GM21619 (cell line): ENCODE measurements around the gene MYPOP.

Experiments used
- ATAC-seq: cut with Tn5 transposase; IDR thresholded peaks from one replicate; pipeline ENCODE4 v1.9.1; 2021; ENCODE audit not compliant: unreplicated experiment

Gene MYPOP, protein sequence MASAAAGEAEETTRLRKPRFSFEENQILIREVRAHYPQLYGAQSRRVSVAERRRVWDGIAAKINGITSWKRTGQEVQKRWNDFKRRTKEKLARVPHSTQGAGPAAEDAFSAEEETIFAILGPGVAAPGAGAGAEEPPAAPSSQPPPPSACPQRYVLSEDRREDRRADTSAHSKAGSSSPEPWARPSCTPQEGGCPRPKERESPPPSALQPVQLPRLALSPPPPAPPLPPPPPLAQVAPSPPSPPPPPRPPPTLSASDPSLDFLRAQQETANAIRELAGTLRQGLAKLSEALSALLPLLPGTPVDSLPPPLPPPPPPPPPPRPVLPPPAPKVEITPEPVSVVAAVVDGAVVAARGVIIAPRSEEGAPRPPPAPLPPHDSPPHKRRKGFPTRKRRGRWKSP

GRCh38 chr19:45901912-45902650 is at the start of gene MYPOP:
Gene MYPOP (minus strand): TSS chr19:45902613. CDS start chr19:45901773, 840 bp downstream.
- no peak for ATAC-seq

DNA sequence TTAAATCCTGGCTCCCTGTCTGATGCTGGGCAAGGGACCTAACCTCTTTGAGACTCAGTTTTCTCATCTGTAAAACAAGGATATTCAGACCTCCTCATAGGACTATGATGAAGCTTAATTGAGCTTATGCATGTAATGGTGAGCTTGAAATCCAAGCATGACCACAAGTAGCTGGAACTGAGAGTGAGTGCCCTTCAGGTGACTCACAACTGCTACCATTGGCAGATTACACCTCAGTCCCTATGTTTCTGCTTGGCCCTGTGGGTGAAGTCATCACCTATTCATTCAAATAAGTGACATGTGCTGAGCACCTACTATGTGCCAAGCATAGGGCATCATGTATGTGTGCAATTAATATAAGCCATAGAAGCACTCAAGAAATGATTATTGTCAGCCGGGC is 45.5 kb upstream of the MYPOP start:
- ATAC-seq: no peak

DNA sequence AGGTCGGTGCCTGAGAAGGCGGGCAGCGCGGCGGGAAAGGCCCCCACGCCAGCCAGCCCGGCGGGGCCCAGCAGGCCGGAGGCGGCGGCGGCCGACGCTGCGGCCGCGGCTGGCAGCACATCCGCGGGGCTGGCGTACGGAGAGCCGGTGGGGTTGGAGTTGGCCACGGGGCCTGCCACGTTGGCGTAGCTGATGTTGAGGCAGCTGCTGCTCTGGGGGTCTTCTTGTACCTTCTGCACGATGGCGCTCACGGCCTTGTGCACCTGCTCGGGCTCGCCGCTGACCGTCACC is 38.0 kb upstream of the MYPOP start:
- no peak for ATAC-seq

DNA sequence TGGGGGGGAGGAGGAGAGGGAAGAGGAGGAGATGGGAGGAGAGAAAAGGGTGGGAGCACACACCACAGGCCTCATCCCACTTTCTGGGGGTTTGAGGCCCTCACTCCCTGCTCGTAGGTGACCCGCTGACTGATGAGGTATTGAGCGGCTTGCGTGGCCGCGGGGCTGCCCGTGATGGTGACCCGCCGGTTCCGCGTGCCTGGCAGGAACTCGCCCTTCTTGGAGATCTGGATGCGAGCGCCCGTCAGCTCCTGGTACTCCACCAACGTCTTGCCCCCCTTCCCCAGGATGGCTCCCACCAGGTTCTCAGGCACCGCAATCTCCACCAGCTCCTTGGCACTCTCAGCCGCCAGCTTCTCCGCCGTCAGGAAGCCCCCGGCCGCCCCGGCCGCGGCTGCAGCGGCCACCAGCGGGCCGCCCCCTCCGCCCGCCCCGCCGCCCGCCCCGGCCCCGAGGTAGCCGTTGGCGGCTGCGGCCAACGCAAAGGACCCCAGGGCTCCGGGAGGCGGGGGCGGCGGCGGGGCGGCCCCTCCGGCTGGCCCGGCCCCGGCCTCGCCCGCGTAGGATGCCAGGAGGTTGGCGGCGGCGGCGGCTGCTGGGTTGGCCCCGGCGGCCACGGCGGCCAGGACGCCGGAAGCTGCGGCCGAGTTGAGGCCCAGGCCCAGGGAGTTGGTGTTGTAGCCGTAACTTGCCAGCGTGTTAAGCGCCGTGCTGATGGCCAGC is 37.5 kb upstream of the MYPOP start:
- ATAC-seq: no peak

- ATAC-seq: no peak
These were observed 36.4 kb upstream of the MYPOP start for GRCh38 chr19:45938733-45939319.

- no peak for ATAC-seq
These were observed 32.9 kb upstream of the MYPOP start for GRCh38 chr19:45935267-45935666.

DNA sequence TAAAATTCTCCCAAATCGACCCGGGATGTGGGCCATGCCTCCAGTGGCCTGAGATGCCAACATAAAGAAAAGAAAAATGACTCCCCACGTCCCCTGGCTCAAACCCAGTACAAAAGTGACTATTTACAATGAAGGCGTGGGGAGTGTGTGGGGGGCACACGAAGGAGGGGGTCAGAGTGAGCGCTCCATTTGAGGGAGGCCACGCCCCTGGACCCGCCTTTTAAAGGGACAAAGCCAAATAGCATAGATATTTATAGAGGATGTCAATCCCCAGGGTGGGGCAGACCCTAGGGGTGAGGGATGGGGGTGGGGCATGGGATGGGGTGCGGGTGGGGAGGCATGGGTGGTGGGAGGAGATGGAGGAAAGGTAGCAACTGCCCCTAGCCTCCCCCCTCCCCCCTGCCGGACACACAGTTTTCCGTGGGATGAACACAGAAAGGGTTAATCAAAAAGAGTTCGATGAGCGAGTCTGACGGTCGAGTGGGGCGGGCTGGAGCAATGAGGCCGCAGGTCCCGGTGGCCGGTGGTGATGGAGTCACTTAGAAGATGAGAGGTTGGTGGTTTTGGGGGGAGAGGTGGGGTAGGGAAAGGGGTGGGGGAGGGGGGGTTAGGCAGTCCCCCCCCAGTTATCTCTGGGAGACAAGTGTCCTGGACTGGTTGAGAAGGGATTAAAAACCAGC is 32.3 kb upstream of the MYPOP start:
- no peak for ATAC-seq

DNA sequence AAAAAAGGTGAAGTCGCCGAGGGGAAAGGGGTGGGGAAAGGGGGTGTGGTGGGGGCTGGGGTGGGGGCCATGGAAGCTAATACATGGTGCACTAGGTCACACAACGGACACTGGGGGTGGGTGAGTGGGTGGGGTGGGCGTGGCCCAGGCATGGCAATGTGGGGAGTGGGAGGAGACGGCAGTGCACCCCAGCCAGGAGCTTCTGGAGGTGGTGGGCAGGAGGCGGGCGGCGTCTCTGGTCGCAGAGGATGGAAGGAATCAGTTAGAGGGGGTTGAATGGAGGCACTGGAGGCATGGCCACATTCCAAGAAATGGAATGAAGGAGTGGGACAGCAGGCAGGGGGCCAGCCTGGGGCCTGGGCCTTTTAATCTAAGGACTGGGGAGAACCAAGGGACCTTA is 31.3 kb upstream of the MYPOP start:
- no peak for ATAC-seq

GRCh38 chr19:45931055-45931454 is 28.6 kb upstream of the MYPOP start:
- no peak for ATAC-seq

DNA sequence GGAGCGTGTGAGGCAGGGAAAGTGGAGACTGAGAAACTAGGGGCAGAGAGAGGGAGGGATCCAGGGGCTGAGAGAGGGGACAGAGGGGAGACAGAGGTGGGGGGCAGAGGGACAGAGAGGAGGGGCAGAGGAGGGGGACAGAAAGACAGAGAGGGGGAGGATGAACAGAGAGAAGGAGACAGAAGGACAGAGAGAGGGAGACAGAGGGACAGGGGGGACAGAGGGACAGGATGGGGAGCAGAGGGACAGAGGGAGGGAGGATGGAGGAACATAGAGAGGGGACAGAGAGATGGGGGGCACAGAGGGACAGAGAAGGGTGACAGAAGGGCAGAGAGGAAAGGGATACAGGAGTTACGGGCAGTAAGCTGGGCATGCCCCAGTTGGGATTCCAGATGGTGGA is 26.8 kb upstream of the MYPOP start:
- no peak for ATAC-seq

DNA sequence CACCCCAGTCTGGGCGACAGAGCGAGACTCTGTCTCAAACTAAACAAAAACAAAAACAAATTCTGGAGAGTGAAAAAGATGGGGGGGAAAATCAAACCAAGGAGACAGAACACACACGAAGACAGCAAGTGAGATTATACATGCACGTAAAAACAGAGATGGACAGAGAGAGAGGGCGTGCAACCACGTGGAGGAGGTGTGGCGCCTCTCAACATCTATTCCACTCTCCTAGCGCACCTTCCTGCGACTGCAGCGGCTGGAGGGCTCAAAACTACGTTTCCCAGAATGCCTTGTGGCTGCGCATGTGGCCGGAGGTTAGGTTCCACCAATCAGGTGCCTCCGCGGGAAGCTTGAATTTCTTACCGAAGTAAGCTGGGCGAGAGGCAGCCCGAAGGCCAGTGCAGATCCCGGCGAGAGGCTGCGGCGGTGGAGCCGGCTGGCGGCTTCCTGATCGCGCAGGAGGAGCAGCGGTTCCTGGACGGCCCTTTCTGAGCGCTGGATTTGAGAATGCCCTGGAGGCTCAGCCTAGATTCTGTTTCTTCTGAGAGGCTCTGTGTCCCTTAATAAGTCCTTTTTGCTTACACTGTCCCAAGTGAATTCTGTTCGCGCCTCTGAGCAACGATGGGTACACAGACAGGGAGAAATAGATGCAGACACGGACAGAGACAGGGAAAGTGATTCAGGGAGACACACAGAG is 25.3 kb upstream of the MYPOP start:
- ATAC-seq: peak; percentile 82

GRCh38 chr19:45924891-45925447 is 22.6 kb upstream of the MYPOP start:
- no peak for ATAC-seq

- ATAC-seq: no peak
These were observed 19.9 kb upstream of the MYPOP start for GRCh38 chr19:45922281-45922680.

DNA sequence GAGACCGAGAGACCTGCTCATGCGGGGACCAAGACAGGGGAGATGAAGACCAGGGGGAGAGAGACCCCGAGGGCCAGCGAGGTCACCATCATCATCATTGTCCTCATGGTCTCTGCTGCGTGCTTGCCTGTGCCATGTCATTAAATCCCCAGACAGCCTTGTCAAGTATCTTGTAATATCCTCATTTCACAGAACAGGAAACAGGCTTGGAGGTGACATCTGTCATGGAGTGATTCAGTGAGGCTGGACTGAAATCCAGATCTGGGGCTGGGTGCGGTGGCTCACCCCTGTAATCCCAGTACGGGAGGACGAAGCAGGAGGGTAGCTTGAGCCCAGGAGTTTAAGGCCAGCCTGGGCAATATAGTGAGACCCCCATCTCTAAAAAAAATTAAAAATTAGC is 18.0 kb upstream of the MYPOP start:
- ATAC-seq: no peak

DNA sequence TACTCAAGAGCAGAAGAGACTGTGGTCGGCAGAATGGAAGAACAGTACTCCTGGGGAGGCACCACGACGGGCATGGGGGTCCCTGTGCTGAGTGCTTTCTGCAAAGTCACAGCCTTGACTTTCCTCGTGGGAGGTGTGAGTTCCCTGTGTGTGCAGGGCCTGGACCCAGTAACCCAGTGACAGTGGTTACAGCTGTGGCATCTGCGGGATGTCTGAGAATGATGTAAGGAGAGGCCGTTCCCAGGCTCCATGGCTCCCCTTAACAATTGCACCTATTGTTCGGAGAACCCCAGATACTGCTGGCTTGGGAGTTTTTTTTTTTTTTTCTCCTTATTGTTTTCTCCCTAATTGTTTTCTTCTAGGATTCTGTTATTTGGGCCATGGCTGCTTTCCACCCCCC is 17.3 kb upstream of the MYPOP start:
- no peak for ATAC-seq

DNA sequence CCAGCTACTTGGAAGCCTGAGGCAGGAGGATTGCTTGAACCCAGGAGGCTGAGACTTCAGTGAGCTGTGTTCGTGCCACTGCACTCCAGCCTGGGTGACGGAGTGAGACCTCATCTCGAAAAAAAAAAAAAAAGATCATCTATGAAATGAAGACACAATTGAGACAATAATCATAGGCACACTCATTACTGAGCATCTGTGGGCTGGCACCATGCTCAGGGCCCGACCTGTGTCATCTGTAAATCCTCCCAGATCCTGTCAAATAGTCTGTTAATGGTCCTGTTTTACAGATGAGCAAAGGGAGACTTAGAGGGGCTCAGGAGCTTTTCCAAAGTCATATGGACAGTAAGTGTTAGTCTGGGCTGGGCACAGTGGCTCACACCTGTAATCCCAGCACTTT is 16.3 kb upstream of the MYPOP start:
- ATAC-seq: no peak

GRCh38 chr19:45917421-45918091 is 15.1 kb upstream of the MYPOP start:
- no peak for ATAC-seq

DNA sequence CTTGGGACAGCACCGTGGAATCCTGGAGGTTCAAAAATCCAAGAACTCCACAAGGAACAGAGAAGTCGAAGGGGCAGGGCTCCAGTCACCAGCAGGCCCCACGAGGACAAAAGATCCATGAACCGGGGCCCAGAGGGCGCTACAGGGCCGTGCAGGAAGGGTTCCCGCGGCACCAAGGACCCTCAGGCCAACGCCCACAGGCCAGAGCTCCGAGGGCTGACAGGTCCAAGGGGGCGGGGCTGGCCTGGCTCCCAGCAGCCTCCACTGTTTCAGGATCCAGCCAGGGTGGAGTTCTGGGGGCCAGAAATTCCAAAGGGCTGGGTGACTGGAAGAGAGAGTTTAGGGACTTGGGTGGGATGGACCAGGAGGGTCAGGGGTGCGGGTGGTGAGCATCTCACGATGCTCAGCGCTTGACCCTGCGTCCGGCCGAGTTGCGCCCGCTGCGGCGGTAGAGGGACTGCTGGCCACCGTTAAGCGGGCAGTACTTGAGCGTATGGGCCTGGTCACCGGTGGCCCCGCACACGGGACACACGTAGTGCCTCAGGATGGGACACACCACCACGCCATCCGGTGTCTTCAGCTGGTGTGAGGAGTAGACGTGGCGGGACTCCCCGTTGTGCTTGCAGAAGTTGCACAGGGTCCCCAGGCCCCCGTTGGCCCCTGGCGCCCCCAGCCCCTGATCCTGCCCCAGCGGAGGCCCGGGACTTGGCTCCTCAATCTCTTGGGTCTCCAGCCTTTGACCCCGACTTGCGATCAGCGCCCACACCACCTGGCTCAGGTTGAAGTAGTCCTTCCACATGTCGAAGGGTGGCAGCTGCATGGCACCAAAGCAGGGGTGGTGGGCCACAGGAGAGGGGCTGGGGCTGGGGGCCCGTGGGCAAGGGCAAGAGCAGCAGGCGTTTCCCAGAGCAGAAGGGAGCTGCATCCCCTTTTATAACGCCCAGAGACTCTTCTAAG is 11.7 kb upstream of the MYPOP start, which contains the start of gene NANOS2:
NANOS2 (minus strand) TSS at position 905 of the 957 bp plus-strand sequence; CDS start at position 820, 85 bp downstream.
- ATAC-seq: no peak
